HEK293T (cell line): ENCODE results near the gene PSMB9.

ENCODE experiments used
- CTBP1 ChIP-seq: fragments of 450-650 bp; IDR thresholded peaks from 2 replicates; pipeline ENCODE4 v1.6.1; 2016; ENCODE audit warnings: borderline replicate concordance
- FOXA1 ChIP-seq: fragments of 450-650 bp; IDR thresholded peaks from 2 replicates; pipeline ENCODE4 v1.6.1; 2016; ENCODE audit warnings: mild to moderate bottlenecking
- FOXK2 ChIP-seq: fragments of 450-650 bp; IDR thresholded peaks from 2 replicates; pipeline ENCODE4 v1.6.1; 2016; ENCODE audit warnings: mild to moderate bottlenecking
- FOXM1 ChIP-seq: fragments of 450-650 bp; IDR thresholded peaks from 2 replicates; pipeline ENCODE4 v1.6.1; 2017; ENCODE audit warnings: mild to moderate bottlenecking, borderline replicate concordance
- HDGF ChIP-seq: fragments of 450-650 bp; IDR thresholded peaks from 2 replicates; pipeline ENCODE4 v1.6.1; 2017; ENCODE audit warnings: antibody characterized with exemption, borderline replicate concordance
- NFRKB ChIP-seq: fragments of 450-650 bp; IDR thresholded peaks from 2 replicates; pipeline ENCODE4 v1.6.1; 2016; ENCODE audit warnings: mild to moderate bottlenecking, moderate library complexity
- PKNOX1 ChIP-seq: fragments of 450-650 bp; IDR thresholded peaks from 2 replicates; pipeline ENCODE4 v1.6.1; 2016
- SP1 ChIP-seq: fragments of 450-650 bp; IDR thresholded peaks from 2 replicates; pipeline ENCODE4 v1.6.1; 2017
- SUZ12 ChIP-seq: fragments of 450-650 bp; IDR thresholded peaks from 2 replicates; pipeline ENCODE4 v1.6.1; 2016; ENCODE audit warnings: mild to moderate bottlenecking
- TARDBP ChIP-seq: fragments of 450-650 bp; IDR thresholded peaks from 2 replicates; pipeline ENCODE4 v1.6.1; 2016

GRCh38 chr6:32886681-32887383 lies 32.8 kb downstream of the PSMB9 start:
- no peak for TF ChIP-seq SUZ12
- no peak for TF ChIP-seq PKNOX1
- no peak for TF ChIP-seq FOXA1
- TF ChIP-seq FOXK2 = no peak
- TF ChIP-seq FOXM1 = no peak
- TF ChIP-seq CTBP1 = no peak
- no peak for TF ChIP-seq NFRKB
- TF ChIP-seq SP1 = no peak
- TF ChIP-seq TARDBP = no peak
- no peak for TF ChIP-seq HDGF
